Tibial artery (tissue), 4 donors: ENCODE data around the gene CUX1.
A peak's percentile ranks its signal among the peaks of the same experiment; 100 is the strongest.

Experiments
- DNase-seq, 2 donors: peaks; one replicate each; pipeline ENCODE4 v3.0.0-alpha.2; 2019
- H3K27ac ChIP-seq, 2 donors: fragments of 200-600 bp; sonication (generic) in 1 of 2; 1 replicate in 1 of 2; 2 replicates in 1 of 2; pipeline ENCODE4 v1.5.1; 2018 to 2019; ENCODE audit warnings: mild to moderate bottlenecking in 1 of 2
- H3K27me3 ChIP-seq, 2 donors: fragments of 200-600 bp; sonication (generic) in 1 of 2; one replicate each; pipeline versions ENCODE4 v1.5.1 to v1.6.0; 2016 to 2019
- H3K36me3 ChIP-seq, 3 donors: fragments of 200-600 bp; sonication (generic) in 2 of 3; one replicate each; pipeline ENCODE4 v1.5.1; 2016 to 2019; ENCODE audit warnings: mild to moderate bottlenecking in 2 of 3
- H3K4me1 ChIP-seq, 4 donors: fragments of 200-600 bp; sonication (generic) in 2 of 4; 1 replicate in 3 of 4; 2 replicates in 1 of 4; pipeline ENCODE4 v1.5.1; 2016 to 2019
- H3K4me3 ChIP-seq, 2 donors: fragments of 200-600 bp; sonication (generic) in 1 of 2; 1 replicate in 1 of 2; 2 replicates in 1 of 2; pipeline ENCODE4 v1.5.1; 2018 to 2019; ENCODE audit warnings: mild to moderate bottlenecking in 2 of 2
- H3K9me3 ChIP-seq, 3 donors: fragments of 200-600 bp; sonication (generic) in 1 of 3; one replicate each; pipeline ENCODE4 v1.5.1; 2016 to 2019
- CTCF ChIP-seq, 2 experiments: fragments of 200-600 bp in 1 of 2; fragments of 450-650 bp in 1 of 2; IDR thresholded peaks; one replicate each; pipeline ENCODE4 v1.5.1; 2017 to 2019; ENCODE audit warnings: antibody characterized with exemption in 2 of 2, mild to moderate bottlenecking in 1 of 2, moderate library complexity in 1 of 2
- intact Hi-C: fragments of 100-400 bp; cut with DNase I; formaldehyde crosslinking; loops from one replicate; pipeline ENCODE4 v1.15.0; 2023; ENCODE audit warnings: low total_unique reads

Gene CUX1

GRCh38 chr7:101906291-101907240, 89.1 kb downstream of the CUX1 start:
- H3K27ac ChIP-seq: no peak overlapping the region
- TF ChIP-seq CTCF (IDR thresholded peaks at IDR 0.05): no peak
- DNase-seq: no peak
- H3K9me3 ChIP-seq: no peaks in the 10 kb centered on the region
- H3K27me3 ChIP-seq: no peaks in the 10 kb centered on the region
- intact Hi-C loops: no loop called here
- no peak overlapping the region for H3K4me3 ChIP-seq
- no peaks in the 10 kb centered on the region for H3K36me3 ChIP-seq
- peaks cover 0 to 8% (median 5%) of the 10 kb centered on the region in 4 donors for H3K4me1 ChIP-seq

- Histone ChIP-seq H3K27ac (no peak overlapping the region), H3K9me3 (no peaks in the 10 kb centered on the region), H3K27me3 (no peaks in the 10 kb centered on the region), H3K4me3 (no peak overlapping the region), H3K4me1 (peaks cover 0 to 13% (median 9%) of the 10 kb centered on the region in 4 donors), H3K36me3 (peaks cover 0 to 5% (median 4%) of the 10 kb centered on the region in 3 donors)
- intact Hi-C loops: no loop called here
- TF ChIP-seq CTCF (IDR thresholded peaks at IDR 0.05): no peak
- no peak for DNase-seq
Measured at GRCh38 chr7:101910991-101911799, 93.8 kb downstream of the CUX1 start.

DNA sequence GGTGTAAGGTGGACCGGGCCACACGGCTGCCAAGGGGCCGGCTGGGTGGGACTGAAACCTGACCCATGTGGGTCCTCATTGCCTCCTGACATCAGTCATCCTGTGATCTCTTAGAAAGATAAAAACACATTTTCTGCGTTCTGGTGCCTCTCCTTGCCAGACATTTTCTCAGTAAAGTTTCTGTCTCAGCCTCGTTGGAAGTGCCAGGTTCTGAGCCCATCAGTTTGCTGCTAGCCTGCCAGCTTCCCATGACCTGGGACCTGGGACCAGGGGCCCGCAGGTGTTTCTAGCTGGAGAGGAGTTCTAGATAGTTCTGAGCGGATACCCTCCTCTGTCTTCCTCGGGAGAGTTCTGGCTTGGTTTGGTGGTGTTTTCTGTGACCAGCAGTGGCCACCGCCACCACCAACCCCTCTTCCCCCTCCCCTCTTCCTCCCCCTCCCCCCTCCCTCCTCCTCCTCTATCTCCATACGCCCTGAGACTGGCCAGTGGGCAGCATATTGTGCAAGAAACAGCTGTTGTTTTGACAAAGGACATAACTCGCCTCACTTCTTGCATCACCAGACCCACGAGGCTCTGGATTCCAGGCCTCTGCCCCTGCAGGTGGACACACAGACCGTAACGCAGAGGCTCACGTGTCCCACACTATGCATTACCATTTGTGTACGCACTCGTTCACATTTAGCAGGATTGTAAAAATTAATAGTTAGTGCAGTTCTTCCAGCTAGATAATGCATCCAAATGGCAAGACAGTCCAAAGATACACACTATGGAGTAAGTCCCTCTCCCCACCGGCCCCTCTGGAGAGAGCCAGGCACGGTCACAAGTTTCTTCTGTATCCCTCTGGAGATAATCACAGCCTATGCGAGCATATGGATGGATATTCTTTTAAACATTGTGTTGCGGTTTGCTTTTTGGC, 94.6 kb downstream of the CUX1 start:
- no peaks in the 10 kb centered on the region for H3K27me3 ChIP-seq
- no peak overlapping the region for H3K27ac ChIP-seq
- peak in 1 of 2 donors; percentile 61 for DNase-seq
- no peak for TF ChIP-seq CTCF (IDR thresholded peaks at IDR 0.05)
- no peaks in the 10 kb centered on the region for H3K9me3 ChIP-seq
- intact Hi-C loops: no loop called here
- no peak overlapping the region for H3K4me3 ChIP-seq
- H3K4me1 ChIP-seq: peaks cover 0 to 13% (median 9%) of the 10 kb centered on the region in 4 donors
- peaks cover 3 to 13% (median 13%) of the 10 kb centered on the region in 3 donors for H3K36me3 ChIP-seq

GRCh38 chr7:101912716-101913110, 95.3 kb downstream of the CUX1 start:
- Histone ChIP-seq H3K36me3 (peaks cover 9 to 18% (median 17%) of the 10 kb centered on the region in 3 donors), H3K27me3 (no peaks in the 10 kb centered on the region), H3K4me1 (peaks cover 0 to 13% (median 9%) of the 10 kb centered on the region in 4 donors), H3K9me3 (no peaks in the 10 kb centered on the region), H3K4me3 (no peak overlapping the region), H3K27ac (no peak overlapping the region)
- intact Hi-C loops: no loop called here
- DNase-seq: no peak
- no peak for TF ChIP-seq CTCF (IDR thresholded peaks at IDR 0.05)

DNA sequence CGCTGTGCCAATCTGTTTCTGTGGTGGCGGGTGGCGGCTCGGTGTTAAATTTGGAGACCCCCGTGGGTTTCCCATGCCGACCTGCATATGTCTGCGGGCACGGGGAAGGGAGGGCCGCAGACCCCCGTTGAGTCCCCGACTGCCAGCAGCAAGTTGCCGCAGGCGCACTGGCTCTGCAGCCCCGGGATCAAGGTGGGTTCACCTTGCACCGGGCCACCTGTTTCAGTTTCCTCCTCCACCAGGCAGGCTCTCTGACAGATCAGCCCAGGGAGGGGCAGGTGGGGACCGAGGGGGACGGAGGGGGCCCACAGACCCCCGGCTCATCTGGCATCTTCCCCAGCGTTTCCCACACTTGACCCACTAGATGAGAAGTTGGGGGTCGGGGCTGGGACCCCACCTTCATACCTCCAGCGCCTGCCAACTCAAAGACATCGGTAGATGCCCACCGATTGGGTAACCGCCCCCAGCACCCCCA, 95.9 kb downstream of the CUX1 start:
- H3K27me3 ChIP-seq: no peaks in the 10 kb centered on the region
- TF ChIP-seq CTCF (IDR thresholded peaks at IDR 0.05): no peak
- peaks cover 0 to 13% (median 9%) of the 10 kb centered on the region in 4 donors for H3K4me1 ChIP-seq
- H3K36me3 ChIP-seq: peaks cover 10 to 24% (median 23%) of the 10 kb centered on the region in 3 donors
- H3K27ac ChIP-seq: peak overlapping the region in 1 of 2 donors; percentile 44
- DNase-seq: no peak
- no peaks in the 10 kb centered on the region for H3K9me3 ChIP-seq
- peak overlapping the region in 1 of 2 donors; percentile 25 for H3K4me3 ChIP-seq
- intact Hi-C loops: no loop called here
